Upper lobe of left lung (tissue), 6 donors: ENCODE results near the gene ROBO1. TPM values are rescaled to one million over a fixed set of nuclear protein-coding genes. Genes with fewer than 3 reads are reported as not detected.

Experiments
- ATAC-seq, 2 donors: fragments of 200-7000 bp; cut with Tn5 transposase; one replicate each; pipeline ENCODE4 v1.9.1; 2022; ENCODE audit warnings: mild to moderate bottlenecking in 2 of 2, moderate library complexity in 2 of 2; ENCODE audit not compliant: low FRiP score in 2 of 2
- DNase-seq, 2 donors: peaks; one replicate each; pipeline ENCODE4 v3.0.0-alpha.2; 2019 to 2020
- H3K27ac ChIP-seq, 4 donors: fragments of 200-600 bp; sonication (generic); one replicate each; pipeline ENCODE4 v1.5.1; 2016 to 2019
- H3K27me3 ChIP-seq, 4 donors: fragments of 200-600 bp; sonication (generic); one replicate each; pipeline ENCODE4 v1.5.1; 2017 to 2019
- H3K36me3 ChIP-seq, 4 donors: fragments of 200-600 bp; sonication (generic); one replicate each; pipeline ENCODE4 v1.5.1; 2016 to 2019
- H3K4me1 ChIP-seq, 4 donors: fragments of 200-600 bp; sonication (generic); one replicate each; pipeline ENCODE4 v1.5.1; 2018 to 2019
- H3K4me3 ChIP-seq, 4 donors: fragments of 200-600 bp; sonication (generic); one replicate each; pipeline ENCODE4 v1.5.1; 2017 to 2019; ENCODE audit warnings: mild to moderate bottlenecking in 2 of 4, moderate library complexity in 1 of 4
- H3K9me3 ChIP-seq, 4 donors: fragments of 200-600 bp; sonication (generic); one replicate each; pipeline ENCODE4 v1.5.1; 2018 to 2019
- CTCF ChIP-seq, 6 experiments: fragments of 450-650 bp in 4 of 6; fragments of 200-600 bp in 2 of 6; sonication (generic) in 2 of 6; IDR thresholded peaks; one replicate each; pipeline ENCODE4 v1.5.1; 2016 to 2019; ENCODE audit warnings: antibody characterized with exemption in 6 of 6
- EP300 ChIP-seq, 4 donors: sonication (generic); formaldehyde crosslinking; IDR thresholded peaks; one replicate each; pipeline ENCODE4 v1.5.1; 2017; ENCODE audit warnings: antibody characterized with exemption in 4 of 4, control low read depth in 2 of 4
- POLR2A ChIP-seq, 4 donors: fragments of 450-650 bp; IDR thresholded peaks; one replicate each; pipeline ENCODE4 v1.5.1; 2016 to 2017; ENCODE audit warnings: antibody characterized with exemption in 4 of 4, mild to moderate bottlenecking in 2 of 4
- POLR2AphosphoS5 ChIP-seq, 2 donors: sonication (generic); formaldehyde crosslinking; IDR thresholded peaks; one replicate each; pipeline ENCODE4 v1.5.1; 2017; ENCODE audit warnings: antibody characterized with exemption in 2 of 2
- WGBS, 2 donors: methylation state at CpG; one replicate each; pipeline ENCODE4 v1.1.5; 2017 to 2018; 5-methylcytosine and 5-hydroxymethylcytosine counted together
- total RNA-seq, 6 donors: library from RNA; depleted of rRNA in 4 of 6; stranded (reverse); fragments of >200 nt in 4 of 6; gene quantifications; one replicate each; pipeline versions ENCODE4 v1.1.0 to v1.2.1, GENCODE V29; 2016 to 2021
- donor health status: DM: no; HTN: no; CAD: no; lungs with moderate emphysema.
- donor health status: DM: no; HTN: yes; CAD: no; lungs with severe emphysema.

The ROBO1 gene
- total RNA-seq, 6 donors from 2014 or later, result 10.5 to 29.0 (median 18.0) TPM

- Histone ChIP-seq H3K4me1 (no peaks in the 10 kb centered on the region), H3K4me3 (no peak overlapping the region), H3K9me3 (no peaks in the 10 kb centered on the region), H3K36me3 (no peaks in the 10 kb centered on the region), H3K27me3 (no peaks in the 10 kb centered on the region), H3K27ac (no peak overlapping the region)
- no peak for DNase-seq
- TF ChIP-seq POLR2A (IDR thresholded peaks at IDR 0.05) (no peak), POLR2AphosphoS5 (IDR thresholded peaks at IDR 0.05) (no peak), EP300 (IDR thresholded peaks at IDR 0.05) (no peak), CTCF (IDR thresholded peaks at IDR 0.05) (no peak)
- ATAC-seq, result no peak
- WGBS, 2 donors, result 57 to 59% methylated on average over 1 of the region's 1 CpG
Measured at GRCh38 chr3:79751703-79752102, 16.1 kb downstream of the ROBO1 start.

GRCh38 chr3:79737530-79737929 lies 30.3 kb downstream of the ROBO1 start:
- H3K27me3 ChIP-seq, result no peaks in the 10 kb centered on the region
- no peaks in the 10 kb centered on the region for H3K36me3 ChIP-seq
- H3K4me1 ChIP-seq, result no peaks in the 10 kb centered on the region
- TF ChIP-seq POLR2AphosphoS5 (IDR thresholded peaks at IDR 0.05) (no peak), CTCF (IDR thresholded peaks at IDR 0.05) (no peak), POLR2A (IDR thresholded peaks at IDR 0.05) (no peak), EP300 (IDR thresholded peaks at IDR 0.05) (no peak)
- H3K27ac ChIP-seq, result no peak overlapping the region
- DNase-seq, result no peak
- H3K9me3 ChIP-seq, result peaks cover 0 to 7% (median 0%) of the 10 kb centered on the region in 4 donors
- H3K4me3 ChIP-seq, result no peak overlapping the region
- ATAC-seq, result no peak

GRCh38 chr3:79729096-79729495 lies 38.7 kb downstream of the ROBO1 start:
- no peaks in the 10 kb centered on the region for H3K4me1 ChIP-seq
- H3K9me3 ChIP-seq, result no peaks in the 10 kb centered on the region
- H3K4me3 ChIP-seq, result no peak overlapping the region
- ATAC-seq (no peak), DNase-seq (no peak)
- 34 to 38% methylated on average over 2 of the region's 2 CpGs for WGBS, 2 donors
- no peaks in the 10 kb centered on the region for H3K27me3 ChIP-seq
- no peaks in the 10 kb centered on the region for H3K36me3 ChIP-seq
- TF ChIP-seq EP300 (IDR thresholded peaks at IDR 0.05), result no peak
- TF ChIP-seq POLR2AphosphoS5 (IDR thresholded peaks at IDR 0.05), result no peak
- H3K27ac ChIP-seq, result no peak overlapping the region

- H3K4me3 ChIP-seq, result no peak overlapping the region
- H3K36me3 ChIP-seq, result no peaks in the 10 kb centered on the region
- DNase-seq (no peak), ATAC-seq (no peak)
- H3K27ac ChIP-seq, result no peak overlapping the region
- H3K4me1 ChIP-seq, result no peaks in the 10 kb centered on the region
- H3K27me3 ChIP-seq, result no peaks in the 10 kb centered on the region
- WGBS, 2 donors, result 59 to 63% methylated on average over 1 of the region's 1 CpG
- H3K9me3 ChIP-seq, result no peaks in the 10 kb centered on the region
- TF ChIP-seq CTCF (IDR thresholded peaks at IDR 0.05), result no peak
- no peak for TF ChIP-seq POLR2A (IDR thresholded peaks at IDR 0.05)
- no peak for TF ChIP-seq POLR2AphosphoS5 (IDR thresholded peaks at IDR 0.05)
Measured at GRCh38 chr3:79726786-79727185, 41.0 kb downstream of the ROBO1 start.

- no peak for DNase-seq
- Histone ChIP-seq H3K4me1 (no peaks in the 10 kb centered on the region), H3K9me3 (no peaks in the 10 kb centered on the region), H3K27me3 (no peaks in the 10 kb centered on the region), H3K4me3 (no peak overlapping the region), H3K27ac (no peak overlapping the region), H3K36me3 (no peaks in the 10 kb centered on the region)
- TF ChIP-seq POLR2A (IDR thresholded peaks at IDR 0.05) (no peak), POLR2AphosphoS5 (IDR thresholded peaks at IDR 0.05) (no peak), CTCF (IDR thresholded peaks at IDR 0.05) (no peak)
- WGBS, 2 donors, result 74 to 80% methylated on average over 9 of the region's 9 CpGs
- ATAC-seq, result no peak
Measured at GRCh38 chr3:79724206-79724605, 43.6 kb downstream of the ROBO1 start.
